ENCODE data around the gene CEP131.

The CEP131 gene

DNA sequence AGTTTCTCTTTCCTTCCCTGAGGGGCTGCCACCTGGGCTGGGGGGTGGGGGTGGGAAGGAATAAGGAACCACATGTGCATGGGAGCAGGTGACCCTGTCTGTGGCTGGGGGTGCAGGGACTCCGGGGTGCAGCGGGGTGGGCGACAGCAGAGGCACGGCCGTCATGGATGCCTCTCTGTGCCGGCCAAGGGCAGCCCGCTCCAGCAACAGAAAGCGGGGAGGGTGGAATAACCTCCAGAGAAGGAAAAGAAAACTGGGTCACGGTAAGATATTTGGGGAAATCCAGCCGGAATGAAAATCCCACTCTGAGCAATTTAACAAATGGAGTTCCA is 20.5 kb upstream of the CEP131 start:
- Histone ChIP-seq H3K4me3 (ENCODE audit: insufficient read depth, low read length, poor library complexity, severe bottlenecking) (no peak overlapping the region), H3K9ac (ENCODE audit: low read length) (no peak overlapping the region), H3K79me2 (ENCODE audit: insufficient read depth, low read length) (peaks cover 21% of the 10 kb centered on the region), H3K9me2 (replicated peaks; ENCODE audit: insufficient read depth, low read length) (no peaks in the 10 kb centered on the region), H3K4me2 (ENCODE audit: low read depth, low read length, poor library complexity, severe bottlenecking) (no peak overlapping the region), H4K20me1 (ENCODE audit: low read depth, low read length) (no peaks in the 10 kb centered on the region), H3K27ac (ENCODE audit: low read depth, low read length) (no peak overlapping the region), H3K27me3 (ENCODE audit: low read length) (no peaks in the 10 kb centered on the region), H3F3A (ENCODE audit: insufficient read depth) (0 out of 2 replicates have a peak, but pooled peaks cover 7% of the 10 kb centered on the region), H2AFZ (ENCODE audit: low read depth, low read length, severe bottlenecking) (no peak overlapping the region), H3K36me3 (ENCODE audit: low read length) (no peaks in the 10 kb centered on the region), H3K9me3 (ENCODE audit: insufficient read depth, low read length) (no peaks in the 10 kb centered on the region)
- TF ChIP-seq, protein P1, sequence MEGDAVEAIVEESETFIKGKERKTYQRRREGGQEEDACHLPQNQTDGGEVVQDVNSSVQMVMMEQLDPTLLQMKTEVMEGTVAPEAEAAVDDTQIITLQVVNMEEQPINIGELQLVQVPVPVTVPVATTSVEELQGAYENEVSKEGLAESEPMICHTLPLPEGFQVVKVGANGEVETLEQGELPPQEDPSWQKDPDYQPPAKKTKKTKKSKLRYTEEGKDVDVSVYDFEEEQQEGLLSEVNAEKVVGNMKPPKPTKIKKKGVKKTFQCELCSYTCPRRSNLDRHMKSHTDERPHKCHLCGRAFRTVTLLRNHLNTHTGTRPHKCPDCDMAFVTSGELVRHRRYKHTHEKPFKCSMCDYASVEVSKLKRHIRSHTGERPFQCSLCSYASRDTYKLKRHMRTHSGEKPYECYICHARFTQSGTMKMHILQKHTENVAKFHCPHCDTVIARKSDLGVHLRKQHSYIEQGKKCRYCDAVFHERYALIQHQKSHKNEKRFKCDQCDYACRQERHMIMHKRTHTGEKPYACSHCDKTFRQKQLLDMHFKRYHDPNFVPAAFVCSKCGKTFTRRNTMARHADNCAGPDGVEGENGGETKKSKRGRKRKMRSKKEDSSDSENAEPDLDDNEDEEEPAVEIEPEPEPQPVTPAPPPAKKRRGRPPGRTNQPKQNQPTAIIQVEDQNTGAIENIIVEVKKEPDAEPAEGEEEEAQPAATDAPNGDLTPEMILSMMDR (IDR thresholded peaks at IDR 0.05; ENCODE audit: insufficient read depth, low read length, poor library complexity, severe bottlenecking) = no peak
- TF ChIP-seq EZH2phosphoT487 (conservative IDR thresholded peaks at IDR 0.05; ENCODE audit: low read length) = no peak

- peaks cover 27% of the 10 kb centered on the region for H3K79me2 ChIP-seq (ENCODE audit: insufficient read depth, low read length)
- no peak overlapping the region for H2AFZ ChIP-seq (ENCODE audit: low read depth, low read length, severe bottlenecking)
- 0 out of 2 replicates have a peak, but pooled peaks cover 7% of the 10 kb centered on the region for H3F3A ChIP-seq (ENCODE audit: insufficient read depth)
- no peak overlapping the region for H3K4me3 ChIP-seq (ENCODE audit: insufficient read depth, low read length, poor library complexity, severe bottlenecking)
- H3K9ac ChIP-seq (ENCODE audit: low read length) = no peak overlapping the region
- H3K4me2 ChIP-seq (ENCODE audit: low read depth, low read length, poor library complexity, severe bottlenecking) = no peak overlapping the region
- H4K20me1 ChIP-seq (ENCODE audit: low read depth, low read length) = no peaks in the 10 kb centered on the region
- H3K27ac ChIP-seq (ENCODE audit: low read depth, low read length) = no peak overlapping the region
- H3K9me2 ChIP-seq (replicated peaks; ENCODE audit: insufficient read depth, low read length) = no peaks in the 10 kb centered on the region
- no peaks in the 10 kb centered on the region for H3K9me3 ChIP-seq (ENCODE audit: insufficient read depth, low read length)
- TF ChIP-seq, protein P1 (IDR thresholded peaks at IDR 0.05; ENCODE audit: insufficient read depth, low read length, poor library complexity, severe bottlenecking) = no peak
- TF ChIP-seq EZH2phosphoT487 (conservative IDR thresholded peaks at IDR 0.05; ENCODE audit: low read length) = no peak
- H3K36me3 ChIP-seq (ENCODE audit: low read length) = no peaks in the 10 kb centered on the region
- no peaks in the 10 kb centered on the region for H3K27me3 ChIP-seq (ENCODE audit: low read length)
These were observed 19.9 kb upstream of the CEP131 start for GRCh38 chr17:81242421-81243332.

- Histone ChIP-seq H3K27me3 (ENCODE audit: low read length) (no peaks in the 10 kb centered on the region), H3K36me3 (ENCODE audit: low read length) (no peaks in the 10 kb centered on the region), H3K9me3 (ENCODE audit: insufficient read depth, low read length) (no peaks in the 10 kb centered on the region), H3K79me2 (ENCODE audit: insufficient read depth, low read length) (peaks cover 32% of the 10 kb centered on the region), H3F3A (ENCODE audit: insufficient read depth) (0 out of 2 replicates have a peak, but pooled peaks cover 7% of the 10 kb centered on the region), H3K4me3 (ENCODE audit: insufficient read depth, low read length, poor library complexity, severe bottlenecking) (no peak overlapping the region), H3K4me2 (ENCODE audit: low read depth, low read length, poor library complexity, severe bottlenecking) (no peak overlapping the region), H4K20me1 (ENCODE audit: low read depth, low read length) (no peaks in the 10 kb centered on the region), H3K9ac (ENCODE audit: low read length) (no peak overlapping the region), H3K9me2 (replicated peaks; ENCODE audit: insufficient read depth, low read length) (no peaks in the 10 kb centered on the region), H3K27ac (ENCODE audit: low read depth, low read length) (no peak overlapping the region), H2AFZ (ENCODE audit: low read depth, low read length, severe bottlenecking) (no peak overlapping the region)
- no peak for TF ChIP-seq EZH2phosphoT487 (conservative IDR thresholded peaks at IDR 0.05; ENCODE audit: low read length)
- TF ChIP-seq, protein P1 (IDR thresholded peaks at IDR 0.05; ENCODE audit: insufficient read depth, low read length, poor library complexity, severe bottlenecking) = peak; percentile 66
These were observed 19.1 kb upstream of the CEP131 start for GRCh38 chr17:81241648-81242420.

All from SU-DHL-6 (cell line).